ENCODE measurements around the gene TRAF2. TPM values are rescaled to one million over a fixed set of nuclear protein-coding genes. Genes with fewer than 3 reads are reported as not detected.

TRAF2 gene
- total and polyA plus RNA-seq, 2 of the 13 experiments (the other 11 are each of a cell fraction or from before 2014, with no cell fraction given): 12.4 to 13.6 TPM

DNA sequence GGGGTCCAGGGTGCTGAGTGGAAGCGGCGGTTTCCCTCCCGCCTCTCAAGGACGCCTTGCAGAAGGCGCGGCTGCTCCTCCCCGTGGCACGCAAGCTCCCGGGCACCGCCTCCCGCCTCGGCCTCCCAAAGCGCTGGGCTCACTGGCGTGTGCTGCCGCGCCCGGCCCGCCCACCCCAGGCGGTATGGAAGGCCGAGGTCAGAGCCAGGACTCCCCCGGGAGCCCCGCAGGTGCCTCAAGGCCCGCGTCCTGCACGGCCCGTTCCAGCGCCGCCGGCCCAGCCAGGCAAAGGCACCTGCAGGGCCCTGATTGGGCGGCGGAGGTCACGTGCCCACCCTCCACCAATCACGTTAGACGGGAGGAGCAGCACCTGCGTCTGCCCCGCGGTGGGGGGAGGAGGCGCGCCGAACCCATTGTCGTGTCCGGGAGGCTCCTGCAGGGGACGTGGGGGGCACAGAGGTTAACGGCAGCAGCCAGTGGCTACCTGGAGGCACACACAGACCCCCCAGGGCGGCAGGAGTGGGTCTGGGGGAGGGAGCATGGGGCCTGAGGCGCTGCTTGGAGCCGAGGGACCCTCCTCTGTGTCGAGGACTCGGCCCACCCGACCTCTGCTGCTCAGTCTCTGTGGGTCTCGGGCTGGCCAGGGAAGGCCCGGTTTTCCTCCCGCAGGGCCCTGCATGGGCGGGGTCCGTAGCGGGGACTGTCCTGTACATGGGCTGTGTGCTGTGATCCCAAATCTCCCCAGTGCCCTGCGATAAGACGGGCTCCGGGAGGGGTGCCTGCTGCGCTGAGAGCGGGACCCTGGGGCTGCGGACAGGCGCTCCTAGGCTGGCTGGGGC is 63.7 kb downstream of the TRAF2 start (continued):
- 0 out of 2 replicates have a peak, but pooled peaks have one; percentile 40 for TF ChIP-seq MAF1 (CRISPR knock-in tag; IDR thresholded peaks at IDR 0.05; ENCODE audit: borderline replicate concordance)
- no peak for TF ChIP-seq ZNF17 (CRISPR knock-in tag; IDR thresholded peaks at IDR 0.05)
- TF ChIP-seq, protein P1, sequence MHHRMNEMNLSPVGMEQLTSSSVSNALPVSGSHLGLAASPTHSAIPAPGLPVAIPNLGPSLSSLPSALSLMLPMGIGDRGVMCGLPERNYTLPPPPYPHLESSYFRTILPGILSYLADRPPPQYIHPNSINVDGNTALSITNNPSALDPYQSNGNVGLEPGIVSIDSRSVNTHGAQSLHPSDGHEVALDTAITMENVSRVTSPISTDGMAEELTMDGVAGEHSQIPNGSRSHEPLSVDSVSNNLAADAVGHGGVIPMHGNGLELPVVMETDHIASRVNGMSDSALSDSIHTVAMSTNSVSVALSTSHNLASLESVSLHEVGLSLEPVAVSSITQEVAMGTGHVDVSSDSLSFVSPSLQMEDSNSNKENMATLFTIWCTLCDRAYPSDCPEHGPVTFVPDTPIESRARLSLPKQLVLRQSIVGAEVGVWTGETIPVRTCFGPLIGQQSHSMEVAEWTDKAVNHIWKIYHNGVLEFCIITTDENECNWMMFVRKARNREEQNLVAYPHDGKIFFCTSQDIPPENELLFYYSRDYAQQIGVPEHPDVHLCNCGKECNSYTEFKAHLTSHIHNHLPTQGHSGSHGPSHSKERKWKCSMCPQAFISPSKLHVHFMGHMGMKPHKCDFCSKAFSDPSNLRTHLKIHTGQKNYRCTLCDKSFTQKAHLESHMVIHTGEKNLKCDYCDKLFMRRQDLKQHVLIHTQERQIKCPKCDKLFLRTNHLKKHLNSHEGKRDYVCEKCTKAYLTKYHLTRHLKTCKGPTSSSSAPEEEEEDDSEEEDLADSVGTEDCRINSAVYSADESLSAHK (CRISPR knock-in tag; IDR thresholded peaks at IDR 0.05; ENCODE audit: borderline replicate concordance): no peak
- no peak for TF ChIP-seq THYN1 (CRISPR knock-in tag; IDR thresholded peaks at IDR 0.05; ENCODE audit: borderline replicate concordance, low read depth)
- TF ChIP-seq, protein P2, sequence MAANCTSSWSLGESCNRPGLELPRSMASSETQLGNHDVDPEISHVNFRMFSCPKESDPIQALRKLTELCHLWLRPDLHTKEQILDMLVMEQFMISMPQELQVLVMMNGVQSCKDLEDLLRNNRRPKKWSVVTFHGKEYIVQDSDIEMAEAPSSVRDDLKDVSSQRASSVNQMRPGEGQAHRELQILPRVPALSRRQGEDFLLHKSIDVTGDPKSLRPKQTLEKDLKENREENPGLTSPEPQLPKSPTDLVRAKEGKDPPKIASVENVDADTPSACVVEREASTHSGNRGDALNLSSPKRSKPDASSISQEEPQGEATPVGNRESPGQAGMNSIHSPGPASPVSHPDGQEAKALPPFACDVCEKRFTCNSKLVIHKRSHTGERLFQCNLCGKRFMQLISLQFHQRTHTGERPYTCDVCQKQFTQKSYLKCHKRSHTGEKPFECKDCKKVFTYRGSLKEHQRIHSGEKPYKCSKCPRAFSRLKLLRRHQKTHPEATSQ (CRISPR knock-in tag; IDR thresholded peaks at IDR 0.05; ENCODE audit: borderline replicate concordance): no peak
- TF ChIP-seq DPF2 (CRISPR knock-in tag; IDR thresholded peaks at IDR 0.05; ENCODE audit: borderline replicate concordance, low read depth): no peak
- no peak for TF ChIP-seq GATAD2A (CRISPR knock-in tag; IDR thresholded peaks at IDR 0.05)
- no peak for TF ChIP-seq ZNF225 (CRISPR knock-in tag; IDR thresholded peaks at IDR 0.05)
- TF ChIP-seq, protein P3, sequence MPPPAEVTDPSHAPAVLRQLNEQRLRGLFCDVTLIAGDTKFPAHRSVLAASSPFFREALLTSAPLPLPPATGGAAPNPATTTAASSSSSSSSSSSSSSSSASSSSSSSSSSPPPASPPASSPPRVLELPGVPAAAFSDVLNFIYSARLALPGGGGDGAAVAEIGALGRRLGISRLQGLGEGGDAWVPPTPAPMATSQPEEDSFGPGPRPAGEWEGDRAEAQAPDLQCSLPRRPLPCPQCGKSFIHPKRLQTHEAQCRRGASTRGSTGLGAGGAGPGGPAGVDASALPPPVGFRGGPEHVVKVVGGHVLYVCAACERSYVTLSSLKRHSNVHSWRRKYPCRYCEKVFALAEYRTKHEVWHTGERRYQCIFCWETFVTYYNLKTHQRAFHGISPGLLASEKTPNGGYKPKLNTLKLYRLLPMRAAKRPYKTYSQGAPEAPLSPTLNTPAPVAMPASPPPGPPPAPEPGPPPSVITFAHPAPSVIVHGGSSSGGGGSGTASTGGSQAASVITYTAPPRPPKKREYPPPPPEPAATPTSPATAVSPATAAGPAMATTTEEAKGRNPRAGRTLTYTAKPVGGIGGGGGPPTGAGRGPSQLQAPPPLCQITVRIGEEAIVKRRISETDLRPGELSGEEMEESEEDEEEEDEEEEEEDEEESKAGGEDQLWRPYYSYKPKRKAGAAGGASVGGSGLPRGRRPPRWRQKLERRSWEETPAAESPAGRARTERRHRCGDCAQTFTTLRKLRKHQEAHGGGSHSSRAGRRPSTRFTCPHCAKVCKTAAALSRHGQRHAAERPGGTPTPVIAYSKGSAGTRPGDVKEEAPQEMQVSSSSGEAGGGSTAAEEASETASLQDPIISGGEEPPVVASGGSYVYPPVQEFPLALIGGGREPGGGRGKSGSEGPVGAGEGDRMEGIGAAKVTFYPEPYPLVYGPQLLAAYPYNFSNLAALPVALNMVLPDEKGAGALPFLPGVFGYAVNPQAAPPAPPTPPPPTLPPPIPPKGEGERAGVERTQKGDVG (CRISPR knock-in tag; IDR thresholded peaks at IDR 0.05; ENCODE audit: borderline replicate concordance): no peak
- TF ChIP-seq, protein P4, sequence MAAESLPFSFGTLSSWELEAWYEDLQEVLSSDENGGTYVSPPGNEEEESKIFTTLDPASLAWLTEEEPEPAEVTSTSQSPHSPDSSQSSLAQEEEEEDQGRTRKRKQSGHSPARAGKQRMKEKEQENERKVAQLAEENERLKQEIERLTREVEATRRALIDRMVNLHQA (CRISPR knock-in tag; IDR thresholded peaks at IDR 0.05): no peak
- no peak; the same call in 1 of the 2 replicates for TF ChIP-seq SMAD1 (CRISPR knock-in tag; IDR thresholded peaks at IDR 0.05; ENCODE audit: borderline replicate concordance, low read depth)
- TF ChIP-seq ZNF292 (CRISPR knock-in tag; IDR thresholded peaks at IDR 0.05; ENCODE audit: borderline replicate concordance, low read depth): no peak
- TF ChIP-seq, protein P5, sequence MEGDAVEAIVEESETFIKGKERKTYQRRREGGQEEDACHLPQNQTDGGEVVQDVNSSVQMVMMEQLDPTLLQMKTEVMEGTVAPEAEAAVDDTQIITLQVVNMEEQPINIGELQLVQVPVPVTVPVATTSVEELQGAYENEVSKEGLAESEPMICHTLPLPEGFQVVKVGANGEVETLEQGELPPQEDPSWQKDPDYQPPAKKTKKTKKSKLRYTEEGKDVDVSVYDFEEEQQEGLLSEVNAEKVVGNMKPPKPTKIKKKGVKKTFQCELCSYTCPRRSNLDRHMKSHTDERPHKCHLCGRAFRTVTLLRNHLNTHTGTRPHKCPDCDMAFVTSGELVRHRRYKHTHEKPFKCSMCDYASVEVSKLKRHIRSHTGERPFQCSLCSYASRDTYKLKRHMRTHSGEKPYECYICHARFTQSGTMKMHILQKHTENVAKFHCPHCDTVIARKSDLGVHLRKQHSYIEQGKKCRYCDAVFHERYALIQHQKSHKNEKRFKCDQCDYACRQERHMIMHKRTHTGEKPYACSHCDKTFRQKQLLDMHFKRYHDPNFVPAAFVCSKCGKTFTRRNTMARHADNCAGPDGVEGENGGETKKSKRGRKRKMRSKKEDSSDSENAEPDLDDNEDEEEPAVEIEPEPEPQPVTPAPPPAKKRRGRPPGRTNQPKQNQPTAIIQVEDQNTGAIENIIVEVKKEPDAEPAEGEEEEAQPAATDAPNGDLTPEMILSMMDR (CRISPR knock-in tag; IDR thresholded peaks at IDR 0.05): peak; percentile 58
- no peak for TF ChIP-seq ZSCAN22 (CRISPR knock-in tag; IDR thresholded peaks at IDR 0.05)
- TF ChIP-seq ZNF34 (CRISPR knock-in tag; IDR thresholded peaks at IDR 0.05; ENCODE audit: borderline replicate concordance): no peak
- no peak for TF ChIP-seq RNF2 (conservative IDR thresholded peaks at IDR 0.05; ENCODE audit: low read depth)
- TF ChIP-seq ARHGAP35 (CRISPR knock-in tag; IDR thresholded peaks at IDR 0.05; ENCODE audit: borderline replicate concordance): no peak; the same call in 1 of the 2 replicates
- peak; percentile 64 for TF ChIP-seq ZNF703 (CRISPR knock-in tag; IDR thresholded peaks at IDR 0.05; ENCODE audit: borderline replicate concordance)
